Erythroblast (primary cell): ENCODE data around the gene GTF2A1L.

Experiments
- GATA1 ChIP-seq: IDR thresholded peaks from 2 replicates; pipeline ENCODE4 v1.6.1; 2011; ENCODE audit warnings: low read depth, mild to moderate bottlenecking, control low read depth, low read length, moderate library complexity
- POLR2A ChIP-seq: IDR thresholded peaks from 2 replicates; pipeline ENCODE4 v1.6.1; 2011; ENCODE audit warnings: mild to moderate bottlenecking, low read length

- TF ChIP-seq POLR2A (no peak), GATA1 (no peak)
Measured at GRCh38 chr2:48694149-48694548, 76.5 kb downstream of the GTF2A1L start.
